Gastrocnemius medialis (tissue), 4 donors: ENCODE data around the gene TLE1.
"Not testable (repeated sequence)": the region's sequence is repeated elsewhere in the genome, so short reads cannot be mapped to it uniquely, and the experiment has no call there.

Experiments
- POLR2A ChIP-seq, 2 donors: fragments of 450-650 bp; IDR thresholded peaks; one replicate each; pipeline ENCODE4 v1.6.1; 2017; ENCODE audit warnings: antibody characterized with exemption in 2 of 2, mild to moderate bottlenecking in 2 of 2, moderate library complexity in 2 of 2
- TF ChIP-seq, protein P1 (sequence below), 5 experiments: fragments of 450-650 bp in 3 of 5; fragments of 200-600 bp in 2 of 5; sonication (generic) in 2 of 5; IDR thresholded peaks in 4 of 5; conservative IDR thresholded peaks in 1 of 5; 1 replicate in 4 of 5; 2 replicates in 1 of 5; pipeline ENCODE4 v1.5.1; 2016 to 2019; ENCODE audit warnings: antibody characterized with exemption in 5 of 5, mild to moderate bottlenecking in 3 of 5, moderate library complexity in 3 of 5

DNA sequence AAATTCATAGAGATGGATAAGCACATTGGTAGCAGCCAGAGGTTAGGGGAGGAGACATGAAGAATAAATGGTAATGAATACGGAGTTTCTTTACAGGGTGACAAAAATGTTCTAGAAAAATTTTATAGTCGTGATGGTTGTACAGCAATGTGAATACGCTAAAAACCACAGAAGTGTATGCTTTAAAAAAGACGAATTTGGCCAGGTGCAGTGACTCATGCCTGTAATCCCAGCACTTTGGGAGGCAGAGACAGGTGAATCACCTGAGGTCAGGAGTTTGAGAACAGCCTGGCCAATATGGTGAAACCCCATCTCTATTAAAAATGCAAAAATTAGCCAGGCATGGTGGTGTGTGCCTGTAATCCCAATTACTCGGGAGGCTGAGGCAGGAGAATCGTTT, 44.8 kb downstream of the TLE1 start:
- TF ChIP-seq, protein P1, sequence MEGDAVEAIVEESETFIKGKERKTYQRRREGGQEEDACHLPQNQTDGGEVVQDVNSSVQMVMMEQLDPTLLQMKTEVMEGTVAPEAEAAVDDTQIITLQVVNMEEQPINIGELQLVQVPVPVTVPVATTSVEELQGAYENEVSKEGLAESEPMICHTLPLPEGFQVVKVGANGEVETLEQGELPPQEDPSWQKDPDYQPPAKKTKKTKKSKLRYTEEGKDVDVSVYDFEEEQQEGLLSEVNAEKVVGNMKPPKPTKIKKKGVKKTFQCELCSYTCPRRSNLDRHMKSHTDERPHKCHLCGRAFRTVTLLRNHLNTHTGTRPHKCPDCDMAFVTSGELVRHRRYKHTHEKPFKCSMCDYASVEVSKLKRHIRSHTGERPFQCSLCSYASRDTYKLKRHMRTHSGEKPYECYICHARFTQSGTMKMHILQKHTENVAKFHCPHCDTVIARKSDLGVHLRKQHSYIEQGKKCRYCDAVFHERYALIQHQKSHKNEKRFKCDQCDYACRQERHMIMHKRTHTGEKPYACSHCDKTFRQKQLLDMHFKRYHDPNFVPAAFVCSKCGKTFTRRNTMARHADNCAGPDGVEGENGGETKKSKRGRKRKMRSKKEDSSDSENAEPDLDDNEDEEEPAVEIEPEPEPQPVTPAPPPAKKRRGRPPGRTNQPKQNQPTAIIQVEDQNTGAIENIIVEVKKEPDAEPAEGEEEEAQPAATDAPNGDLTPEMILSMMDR (IDR thresholded peaks at IDR 0.05 in 4 of 5, conservative IDR thresholded peaks at IDR 0.05 in 1 of 5) = not testable (repeated sequence)
- not testable (repeated sequence) for TF ChIP-seq POLR2A (IDR thresholded peaks at IDR 0.05)
